HG03060 (cell line): ENCODE data around the gene NKTR.

Experiments used
- ATAC-seq: cut with Tn5 transposase; IDR thresholded peaks from one replicate; pipeline ENCODE4 v1.9.1; 2021; ENCODE audit warnings: low read depth, moderate number of reproducible peaks; ENCODE audit not compliant: unreplicated experiment

NKTR gene

GRCh38 chr3:42647821-42648459, 47.5 kb downstream of the NKTR start:
- no peak for ATAC-seq

GRCh38 chr3:42649006-42649405, 48.5 kb downstream of the NKTR start:
- ATAC-seq, result no peak

GRCh38 chr3:42649783-42650182, 49.3 kb downstream of the NKTR start:
- no peak for ATAC-seq

DNA sequence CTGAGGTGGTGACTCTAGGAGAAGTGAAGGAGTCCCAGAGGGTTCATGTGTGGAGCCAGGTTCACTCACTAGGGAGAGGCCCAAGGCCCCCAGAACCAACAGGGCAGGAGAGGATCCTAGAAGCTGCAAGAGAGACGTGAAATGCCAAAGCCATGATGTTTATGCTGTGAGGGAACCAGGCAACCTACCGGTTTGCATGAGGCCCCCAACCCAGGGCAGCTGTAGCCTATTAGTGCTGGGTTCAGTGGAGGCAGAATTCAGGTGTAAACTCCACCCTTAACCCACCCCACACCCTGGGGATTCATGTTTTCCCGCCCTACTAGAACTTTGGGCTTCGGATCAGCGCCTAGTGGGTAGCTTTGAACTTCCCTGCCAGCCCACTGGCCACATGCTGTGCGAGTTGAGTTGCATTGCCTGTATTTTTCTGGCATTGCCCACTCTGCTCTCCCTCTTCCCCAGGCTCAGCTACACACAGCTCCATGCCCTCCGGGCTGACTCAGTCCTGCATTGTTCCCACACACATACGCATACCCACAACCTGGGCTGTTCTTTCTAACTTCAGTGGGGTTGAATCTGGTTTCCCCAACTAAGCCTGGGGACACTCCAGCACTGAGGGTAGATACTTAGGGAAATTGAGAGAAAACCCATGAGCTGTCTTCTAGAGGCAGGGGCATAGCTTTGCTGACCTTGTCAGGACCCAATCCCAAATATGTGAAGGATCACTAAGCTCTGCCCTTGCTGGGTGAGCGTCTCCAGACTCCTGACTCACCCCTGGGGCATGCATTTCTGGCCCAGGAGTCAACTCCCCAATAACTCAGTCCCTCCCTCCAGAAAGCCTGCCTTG, 51.0 kb downstream of the NKTR start:
- no peak for ATAC-seq

GRCh38 chr3:42652251-42652610, 51.7 kb downstream of the NKTR start:
- no peak for ATAC-seq

GRCh38 chr3:42652611-42653302, 52.3 kb downstream of the NKTR start:
- ATAC-seq, result no peak

GRCh38 chr3:42653303-42653559, 52.7 kb downstream of the NKTR start:
- ATAC-seq, result no peak

DNA sequence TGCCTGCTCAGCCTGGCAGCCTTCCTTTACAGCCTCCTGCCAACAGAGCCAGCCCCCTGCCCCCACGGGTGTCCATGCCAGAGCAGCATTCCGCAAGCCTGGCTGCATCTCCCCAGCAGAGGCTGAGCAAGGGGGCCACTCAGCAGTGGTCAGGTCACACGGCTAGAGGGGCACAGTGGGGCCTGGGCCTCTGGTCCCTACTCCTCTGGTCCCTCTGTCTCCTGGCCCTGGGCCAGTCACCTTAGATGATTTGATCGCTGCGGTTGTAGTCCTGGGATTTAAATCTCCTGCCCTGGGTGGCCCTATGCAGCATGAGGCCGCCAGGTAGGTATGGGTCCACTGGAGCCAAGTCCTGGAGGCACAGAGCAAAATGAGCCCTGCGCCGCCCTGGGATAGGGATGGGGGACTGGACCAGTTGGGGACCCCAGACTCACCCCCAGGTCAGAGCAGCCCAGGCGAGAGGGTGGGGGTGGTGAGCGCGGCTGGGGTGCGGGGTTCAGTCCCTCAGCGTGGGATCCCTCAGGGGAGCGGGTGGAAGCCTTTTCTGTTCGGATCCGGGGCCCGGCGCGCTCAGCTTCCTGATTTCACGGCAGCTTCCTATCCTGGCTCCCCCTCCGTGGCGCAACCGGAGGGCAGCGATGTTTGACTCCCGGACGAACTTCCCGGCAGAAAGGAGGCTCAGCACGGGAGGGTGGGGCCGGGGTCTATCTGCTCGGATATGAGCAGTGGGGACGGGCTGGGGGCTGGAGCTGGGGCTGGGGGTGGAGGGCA, 53.3 kb downstream of the NKTR start, which contains the start of gene ZBTB47:
ZBTB47 (plus strand) TSS at position 138 of the 771 bp plus-strand sequence. CDS start 4,659 bp downstream, outside the sequence.
- ATAC-seq, result no peak

DNA sequence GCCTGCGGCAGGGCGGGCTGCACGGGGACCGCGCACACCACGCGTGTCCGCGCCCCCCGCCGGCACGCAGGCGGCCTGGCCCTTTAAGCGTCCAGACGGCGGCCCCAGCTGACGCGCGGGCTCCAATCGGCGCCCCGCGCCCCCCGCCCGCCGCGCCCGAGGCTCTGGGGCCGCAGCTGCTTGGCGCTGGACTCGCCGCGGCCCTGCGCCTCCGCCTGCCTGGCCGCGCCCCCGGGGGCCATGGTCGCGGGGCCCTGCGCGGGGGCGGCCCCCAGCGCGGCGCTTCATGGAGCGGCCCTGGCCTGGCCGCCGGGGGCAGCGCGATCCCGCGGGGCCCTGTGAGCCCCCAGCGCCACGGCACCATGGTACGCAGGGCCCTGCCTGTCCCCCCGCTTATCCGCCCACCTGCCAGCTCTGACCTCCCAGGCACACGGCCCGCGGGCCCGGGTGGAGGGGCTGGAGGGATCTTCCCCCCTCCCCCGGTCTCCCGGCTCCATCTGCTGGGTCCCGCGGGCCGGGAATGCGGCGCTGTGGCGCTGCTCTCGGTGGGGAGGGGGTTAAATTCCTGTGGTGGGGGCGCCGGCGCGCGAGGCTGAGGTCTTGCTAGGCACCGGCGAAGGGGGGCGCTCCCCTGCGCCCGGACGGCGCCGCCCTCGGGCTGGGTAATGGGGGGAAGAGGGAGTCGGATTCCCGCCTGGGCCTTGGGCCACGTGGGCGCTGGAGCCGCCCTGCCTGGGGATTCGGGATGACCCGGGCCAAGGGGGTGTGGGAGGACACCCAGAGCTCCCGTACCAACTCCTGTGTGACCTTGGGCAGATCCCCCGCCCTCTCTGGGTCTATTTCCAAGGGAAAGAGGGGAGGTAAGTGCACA, 54.1 kb downstream of the NKTR start:
- no peak for ATAC-seq

GRCh38 chr3:42655331-42655888, 54.9 kb downstream of the NKTR start:
- ATAC-seq, result no peak

DNA sequence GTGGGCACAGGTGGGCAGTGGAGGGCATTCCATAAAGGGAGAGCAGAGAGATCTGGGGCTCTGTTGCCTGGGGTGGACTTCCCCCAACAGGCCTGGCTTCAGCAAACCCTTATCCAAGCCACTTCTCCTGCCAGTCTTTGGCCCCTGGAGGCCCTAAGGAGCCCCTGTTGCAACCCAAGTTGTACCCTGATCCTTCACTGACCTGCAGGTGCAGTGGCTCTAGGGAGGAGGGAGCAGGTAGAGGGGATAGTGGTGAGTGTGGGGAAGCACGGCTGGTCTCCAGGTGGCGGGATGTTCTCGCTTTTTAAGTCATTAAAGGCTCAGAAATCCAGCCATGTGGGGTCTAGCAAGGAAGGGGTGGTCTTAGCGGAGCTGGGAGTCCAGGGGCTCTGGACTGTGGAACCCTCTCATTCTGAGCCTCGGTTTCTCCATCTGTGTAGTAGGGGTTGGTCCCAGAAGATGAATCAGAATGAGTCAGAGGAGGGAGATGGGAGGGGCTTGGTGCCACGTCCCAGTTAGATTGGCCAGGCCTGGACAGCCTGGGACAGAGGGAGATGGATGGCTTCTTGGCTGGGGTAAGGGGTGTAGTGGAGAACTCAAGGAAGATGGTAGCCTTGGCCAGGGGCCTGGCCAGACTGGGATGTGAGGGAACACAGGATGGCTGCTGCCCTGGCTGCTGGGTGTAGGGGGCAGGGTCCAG, 55.6 kb downstream of the NKTR start:
- no peak for ATAC-seq

- ATAC-seq, result no peak
Measured at GRCh38 chr3:42656680-42657610, 56.5 kb downstream of the NKTR start.

DNA sequence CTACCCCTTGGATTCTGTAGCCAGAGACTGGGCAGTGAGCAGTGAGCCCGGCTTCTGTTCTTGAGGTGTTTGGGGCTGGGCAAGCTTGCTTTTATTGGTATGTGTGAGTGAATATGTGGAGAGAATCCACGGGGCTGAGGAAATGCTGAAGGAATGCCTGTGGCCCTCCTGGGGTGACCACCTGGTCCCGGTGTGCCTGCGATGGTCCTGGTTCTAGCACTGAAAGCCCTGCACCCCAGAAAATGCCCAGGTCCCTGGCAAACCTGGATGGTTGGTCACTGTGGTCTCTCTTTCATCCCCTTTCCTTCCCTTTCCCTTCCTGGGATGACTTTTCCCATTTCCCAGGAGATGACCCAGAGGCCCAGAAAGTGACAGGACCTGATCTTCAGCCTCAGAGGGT, 57.2 kb downstream of the NKTR start:
- ATAC-seq, result no peak

GRCh38 chr3:42658091-42658770, 57.7 kb downstream of the NKTR start:
- ATAC-seq, result no peak

GRCh38 chr3:42658771-42659390, 58.4 kb downstream of the NKTR start:
- ATAC-seq, result no peak

DNA sequence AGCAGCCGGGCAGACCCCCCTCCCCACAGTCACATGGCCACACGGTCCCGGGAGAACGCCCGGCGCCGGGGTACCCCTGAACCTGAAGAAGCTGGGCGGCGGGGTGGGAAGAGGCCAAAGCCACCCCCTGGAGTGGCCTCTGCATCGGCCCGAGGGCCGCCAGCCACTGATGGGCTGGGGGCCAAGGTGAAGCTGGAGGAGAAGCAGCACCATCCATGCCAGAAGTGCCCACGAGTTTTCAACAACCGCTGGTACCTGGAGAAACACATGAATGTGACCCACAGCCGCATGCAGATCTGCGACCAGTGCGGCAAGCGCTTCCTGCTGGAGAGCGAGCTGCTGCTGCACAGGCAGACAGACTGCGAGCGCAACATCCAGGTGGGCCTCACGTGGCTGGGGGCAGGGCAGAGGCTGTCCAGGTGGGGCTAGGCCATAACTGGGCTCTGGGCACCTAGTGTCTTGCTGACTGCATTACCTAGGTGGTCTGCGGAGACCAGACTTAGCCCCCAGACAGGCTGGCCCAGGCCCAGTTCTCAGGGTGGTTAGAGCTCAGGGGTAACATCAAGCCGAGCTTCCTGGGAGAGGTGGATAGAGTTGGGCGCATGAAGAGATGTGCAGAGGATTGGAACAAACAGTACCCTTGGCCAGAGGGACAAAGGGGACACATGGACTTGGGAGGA, 59.1 kb downstream of the NKTR start:
- no peak for ATAC-seq
